K562 treated with DMSO at 1 percent for 4 hours (cell line): ENCODE data around the gene LRPPRC. TPM values are rescaled to one million over a fixed set of nuclear protein-coding genes. Genes with fewer than 3 reads are reported as not detected.

Experiments
- total RNA-seq: library from RNA; unstranded; fragments of 300-600 nt; gene quantifications from 2 replicates; pipeline ENCODE4 v1.2.3, GENCODE V29; 2022; ENCODE audit not compliant: insufficient read depth

LRPPRC gene
- total RNA-seq = 49.3 and 58.6 TPM in 2 replicates

DNA sequence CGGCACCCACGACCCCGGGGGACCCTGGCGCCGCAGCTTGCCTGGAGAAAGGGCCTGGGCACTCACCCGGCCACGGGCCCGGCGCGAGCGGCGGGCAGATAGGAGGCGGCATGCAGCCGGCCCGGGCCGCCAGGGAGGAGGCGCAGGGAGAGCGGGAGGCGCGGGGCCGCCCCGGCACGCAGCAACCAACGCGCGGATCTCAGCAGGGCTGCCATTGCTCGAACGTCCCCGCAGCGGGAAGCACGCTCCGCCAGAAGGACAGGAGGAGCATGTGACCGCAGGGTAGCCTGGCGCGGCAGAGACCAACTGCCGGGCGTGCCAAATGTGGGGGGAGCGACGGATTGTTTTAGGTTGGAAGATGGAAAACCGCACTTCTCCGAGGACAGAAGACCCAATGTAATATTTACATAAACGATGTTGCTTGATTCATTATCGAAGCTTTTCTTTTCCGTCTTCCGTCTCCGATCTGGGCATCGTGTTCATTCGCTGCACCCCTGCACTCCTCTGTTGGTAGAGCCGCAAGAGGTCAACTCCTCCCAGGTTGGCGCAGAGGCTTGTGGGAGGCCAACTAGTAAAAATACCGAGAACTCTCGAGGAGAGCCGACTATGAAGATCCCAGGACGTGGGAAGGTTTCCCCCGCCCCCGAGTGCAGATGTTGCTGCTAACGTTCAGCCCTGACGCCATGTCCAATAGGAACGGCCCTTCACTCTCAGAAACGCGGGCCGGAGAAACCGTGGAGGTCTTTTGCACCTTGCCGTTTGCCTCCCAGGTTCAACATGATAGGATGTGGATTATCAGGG is at the start of gene LRPPRC:
Gene LRPPRC, minus strand, starts transcription at position 257 of the 801 bp plus-strand sequence. Its CDS starts 42 bp downstream, at position 215.

DNA sequence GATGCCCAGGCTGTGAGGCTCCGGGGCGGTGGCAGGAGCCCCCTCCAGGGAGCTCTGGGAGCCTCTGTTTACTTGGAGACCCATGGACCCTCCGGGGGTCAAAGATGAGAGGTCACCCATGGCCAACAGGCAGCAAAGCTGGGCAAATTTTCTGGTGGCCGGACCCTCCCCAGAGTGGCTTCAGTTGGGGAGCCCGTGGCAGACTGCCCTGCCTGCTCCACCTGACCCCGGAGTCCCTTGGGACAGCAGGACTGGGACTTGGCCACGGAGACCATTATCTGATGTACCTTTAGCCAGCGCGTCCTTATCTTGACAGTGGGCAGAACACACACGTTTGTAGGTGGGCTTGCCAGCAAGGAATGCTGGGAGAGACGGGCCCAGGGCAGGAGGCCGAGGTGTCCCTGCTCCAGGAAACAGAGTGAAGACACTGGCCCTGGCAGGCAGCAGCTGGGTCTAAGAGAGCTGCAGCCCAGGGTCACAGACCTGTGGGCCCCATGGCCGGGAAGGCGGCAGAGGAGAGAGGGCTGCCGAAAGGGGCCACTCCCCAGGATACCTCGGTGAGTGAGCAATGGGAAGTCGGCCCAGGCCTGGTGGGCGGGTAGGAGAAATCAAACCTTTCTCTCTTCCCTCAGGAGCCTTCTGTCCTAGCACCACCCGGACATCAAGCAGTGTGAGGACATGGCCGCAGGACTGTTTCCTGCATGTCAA is 157.1 kb downstream of the LRPPRC start, which contains the start of the genes ABCG5 and ABCG8:
Gene ABCG5, minus strand, starts transcription at position 280 of the 708 bp plus-strand sequence. Its CDS starts 160 bp downstream, at position 120.
Gene ABCG8, plus strand, starts transcription at position 412 of the 708 bp plus-strand sequence. Its CDS starts 83 bp downstream, at position 495.

Other genes with a start within 250 kb of the LRPPRC start
- gene DYNC2LI1, start 221.9 kb downstream of the LRPPRC start, total RNA-seq = 11.1 and 12.1 TPM in 2 replicates
- not detected in 2 replicates for gene ABCG5, start 157.2 kb downstream of the LRPPRC start, total RNA-seq
- gene ABCG8, start 157.0 kb downstream of the LRPPRC start, total RNA-seq = not detected in 2 replicates
- gene PPM1B, start 172.9 kb upstream of the LRPPRC start, total RNA-seq = 18.7 and 23.7 TPM in 2 replicates